Neural crest cell (in vitro differentiated cells): ENCODE data around the gene CRIP1. TPM values are rescaled to one million over a fixed set of nuclear protein-coding genes. Genes with fewer than 3 reads are reported as not detected.

Source experiments
- DNase-seq: peaks from one replicate; pipeline ENCODE4 v3.0.0; 2021; ENCODE audit warnings: low read depth, mixed read lengths, low spot score
- H3K27ac Mint-ChIP-seq: one replicate; pipeline ENCODE4 v1.8.0; 2021; ENCODE audit warnings: mild to moderate bottlenecking, mixed read lengths; ENCODE audit not compliant: unreplicated experiment
- H3K27me3 Mint-ChIP-seq: 2 replicates; pipeline ENCODE4 v1.8.0; 2021; ENCODE audit warnings: low read depth, mild to moderate bottlenecking, mixed read lengths
- H3K36me3 Mint-ChIP-seq: 2 replicates; pipeline ENCODE4 v1.8.0; 2021; ENCODE audit warnings: low read depth, mild to moderate bottlenecking, mixed read lengths
- H3K4me1 Mint-ChIP-seq: 2 replicates; pipeline ENCODE4 v1.8.0; 2021; ENCODE audit warnings: mixed read lengths
- H3K4me3 Mint-ChIP-seq: one replicate; pipeline ENCODE4 v1.8.0; 2021; ENCODE audit warnings: mild to moderate bottlenecking, mixed read lengths
- H3K9me3 Mint-ChIP-seq: 2 replicates; pipeline ENCODE4 v1.8.0; 2021; ENCODE audit warnings: mixed read lengths
- total RNA-seq: library from RNA; stranded (reverse); gene quantifications from 2 replicates; pipeline ENCODE4 v1.2.1, GENCODE V29; 2021
- TF ChIP-seq, protein P1 (sequence below): fragments of 200-600 bp; sonication (generic); conservative IDR thresholded peaks from 2 replicates; pipeline ENCODE4 v1.5.0; 2021; ENCODE audit warnings: antibody characterized with exemption, mild to moderate bottlenecking

Gene CRIP1
- total RNA-seq, 1 donor from 2014 or later: 4.8 TPM

DNA sequence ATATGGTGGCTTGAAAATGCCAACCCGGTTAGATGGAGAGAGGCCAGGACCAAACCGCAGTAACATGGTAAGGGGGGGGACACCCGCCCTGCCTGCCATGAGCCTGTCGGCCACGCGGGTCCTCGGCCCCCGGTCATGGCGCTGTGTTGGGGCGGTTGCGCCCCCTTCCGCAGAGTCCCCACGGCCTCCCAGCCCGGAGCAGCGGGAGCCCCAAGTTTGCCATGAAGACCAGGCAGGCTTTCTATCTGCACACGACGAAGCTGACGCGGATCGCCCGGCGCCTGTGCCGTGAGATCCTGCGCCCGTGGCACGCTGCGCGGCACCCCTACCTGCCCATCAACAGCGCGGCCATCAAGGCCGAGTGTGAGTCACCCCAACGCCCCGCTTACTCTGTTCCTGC is 22.2 kb upstream of the CRIP1 start:
- Mint-ChIP-seq H3K4me3 (no peak overlapping the region), H3K27me3 (no peaks in the 10 kb centered on the region), H3K36me3 (no peaks in the 10 kb centered on the region), H3K27ac (no peak overlapping the region), H3K4me1 (no peaks in the 10 kb centered on the region), H3K9me3 (no peaks in the 10 kb centered on the region)
- TF ChIP-seq, protein P1, sequence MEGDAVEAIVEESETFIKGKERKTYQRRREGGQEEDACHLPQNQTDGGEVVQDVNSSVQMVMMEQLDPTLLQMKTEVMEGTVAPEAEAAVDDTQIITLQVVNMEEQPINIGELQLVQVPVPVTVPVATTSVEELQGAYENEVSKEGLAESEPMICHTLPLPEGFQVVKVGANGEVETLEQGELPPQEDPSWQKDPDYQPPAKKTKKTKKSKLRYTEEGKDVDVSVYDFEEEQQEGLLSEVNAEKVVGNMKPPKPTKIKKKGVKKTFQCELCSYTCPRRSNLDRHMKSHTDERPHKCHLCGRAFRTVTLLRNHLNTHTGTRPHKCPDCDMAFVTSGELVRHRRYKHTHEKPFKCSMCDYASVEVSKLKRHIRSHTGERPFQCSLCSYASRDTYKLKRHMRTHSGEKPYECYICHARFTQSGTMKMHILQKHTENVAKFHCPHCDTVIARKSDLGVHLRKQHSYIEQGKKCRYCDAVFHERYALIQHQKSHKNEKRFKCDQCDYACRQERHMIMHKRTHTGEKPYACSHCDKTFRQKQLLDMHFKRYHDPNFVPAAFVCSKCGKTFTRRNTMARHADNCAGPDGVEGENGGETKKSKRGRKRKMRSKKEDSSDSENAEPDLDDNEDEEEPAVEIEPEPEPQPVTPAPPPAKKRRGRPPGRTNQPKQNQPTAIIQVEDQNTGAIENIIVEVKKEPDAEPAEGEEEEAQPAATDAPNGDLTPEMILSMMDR: no peak
- DNase-seq: no peak

DNA sequence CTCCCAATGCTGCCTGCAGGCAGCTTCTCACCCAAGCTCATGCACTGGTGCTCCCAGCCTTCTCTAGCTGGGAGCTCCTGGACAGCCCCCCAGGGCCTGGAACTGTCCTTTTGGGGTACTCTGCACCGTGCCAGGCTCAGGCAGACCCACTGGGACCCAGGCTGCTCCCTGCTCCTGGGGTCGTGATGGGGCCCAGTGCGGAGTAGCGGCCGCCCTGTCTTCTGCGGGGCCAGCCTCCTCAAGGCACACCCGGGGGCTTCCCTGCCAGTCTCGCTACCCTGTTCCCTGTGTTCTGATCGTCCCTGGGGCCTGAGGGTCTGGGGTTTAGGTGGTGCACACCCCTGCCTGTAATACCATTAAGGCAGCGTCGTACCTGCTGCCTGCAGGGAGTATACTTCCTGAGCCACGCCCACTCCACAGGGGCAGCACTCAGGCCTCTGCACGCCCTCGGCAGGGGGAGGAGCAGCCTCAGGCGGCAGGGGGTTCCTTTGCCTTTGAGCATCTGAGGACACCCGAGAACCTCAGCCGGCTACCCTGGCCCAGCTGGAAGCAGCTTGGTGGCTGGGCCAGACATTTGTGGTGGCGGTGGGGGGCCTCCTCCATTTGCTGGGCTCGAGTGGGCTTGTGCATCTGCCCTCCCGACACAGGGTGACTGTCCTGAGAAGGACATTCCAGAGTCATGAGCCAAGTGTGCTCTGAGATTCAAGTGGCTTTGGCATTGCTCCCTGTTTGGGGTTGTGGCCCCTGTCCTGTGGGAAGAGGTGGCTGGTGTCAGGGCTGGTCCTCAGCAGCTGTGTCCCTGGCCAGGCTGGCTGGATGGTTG is 21.3 kb upstream of the CRIP1 start:
- TF ChIP-seq, protein P1: no peak
- no peaks in the 10 kb centered on the region for H3K9me3 Mint-ChIP-seq
- H3K27ac Mint-ChIP-seq: no peak overlapping the region
- H3K36me3 Mint-ChIP-seq: no peaks in the 10 kb centered on the region
- H3K4me1 Mint-ChIP-seq: no peaks in the 10 kb centered on the region
- DNase-seq: no peak
- H3K27me3 Mint-ChIP-seq: no peaks in the 10 kb centered on the region
- H3K4me3 Mint-ChIP-seq: no peak overlapping the region

GRCh38 chr14:105466531-105467248 is 20.0 kb upstream of the CRIP1 start:
- no peaks in the 10 kb centered on the region for H3K4me1 Mint-ChIP-seq
- no peak overlapping the region for H3K4me3 Mint-ChIP-seq
- no peaks in the 10 kb centered on the region for H3K36me3 Mint-ChIP-seq
- no peak for DNase-seq
- TF ChIP-seq, protein P1: no peak
- H3K9me3 Mint-ChIP-seq: no peaks in the 10 kb centered on the region
- no peak overlapping the region for H3K27ac Mint-ChIP-seq
- H3K27me3 Mint-ChIP-seq: no peaks in the 10 kb centered on the region

GRCh38 chr14:105467249-105467941 is 19.3 kb upstream of the CRIP1 start:
- H3K9me3 Mint-ChIP-seq: no peaks in the 10 kb centered on the region

DNA sequence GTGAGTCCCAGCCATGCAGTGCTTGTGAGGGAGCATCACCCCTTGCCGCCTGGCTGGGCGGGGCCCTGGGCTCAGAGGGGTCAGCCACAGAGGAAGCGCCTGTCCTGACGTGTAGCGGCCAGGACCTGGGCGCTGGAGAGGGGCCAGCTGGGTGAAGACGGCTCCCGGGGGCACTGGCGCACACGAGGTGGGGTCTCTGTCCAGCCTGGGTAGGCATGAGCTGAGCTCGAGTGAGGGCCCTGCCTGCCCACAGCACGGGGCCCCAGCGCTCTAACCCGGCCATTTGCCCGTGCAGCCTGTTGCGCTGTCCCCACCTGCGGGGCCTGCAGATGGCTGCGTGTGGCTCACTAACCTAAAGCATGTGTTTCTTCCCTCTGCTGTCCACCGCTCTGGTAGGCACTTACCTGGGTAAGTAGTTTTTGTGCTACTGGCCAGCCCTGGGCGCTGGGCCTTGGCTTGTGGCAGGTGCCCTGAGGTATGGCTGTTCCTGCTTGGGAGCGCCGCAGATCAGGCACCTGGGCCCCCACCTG is 18.7 kb upstream of the CRIP1 start:
- Mint-ChIP-seq H3K27ac (no peak overlapping the region), H3K36me3 (no peaks in the 10 kb centered on the region), H3K9me3 (no peaks in the 10 kb centered on the region), H3K27me3 (no peaks in the 10 kb centered on the region), H3K4me1 (no peaks in the 10 kb centered on the region), H3K4me3 (no peak overlapping the region)
- TF ChIP-seq, protein P1: no peak
- no peak for DNase-seq

More at GRCh38 chr14:105467249-105467941, 19.3 kb upstream of the CRIP1 start:
- Mint-ChIP-seq H3K4me3 (no peak overlapping the region), H3K4me1 (no peaks in the 10 kb centered on the region), H3K27ac (no peak overlapping the region), H3K36me3 (no peaks in the 10 kb centered on the region), H3K27me3 (no peaks in the 10 kb centered on the region)
- no peak for DNase-seq
- TF ChIP-seq, protein P1: no peak
